Ovary (tissue), 9 donors: Measurements from ENCODE around the gene TTLL12. TPM values are rescaled to one million over a fixed set of nuclear protein-coding genes. Genes with fewer than 3 reads are reported as not detected.

ENCODE experiments used
- DNase-seq, 5 donors: peaks; one replicate each; pipeline ENCODE4 v3.0.0-alpha.2; 2019 to 2020
- H3K27ac ChIP-seq, 2 donors: fragments of 200-600 bp; one replicate each; pipeline versions ENCODE4 v1.5.1 to v1.8.0; 2019 to 2022
- H3K27me3 ChIP-seq: fragments of 200-600 bp; one replicate; pipeline ENCODE4 v1.8.0; 2022
- H3K36me3 ChIP-seq: fragments of 200-600 bp; sonication (generic); one replicate; pipeline ENCODE4 v1.5.1; 2019
- H3K4me1 ChIP-seq: one replicate; pipeline ENCODE4 v1.8.1; 2013; ENCODE audit warnings: mild to moderate bottlenecking, moderate library complexity; ENCODE audit not compliant: insufficient read depth
- H3K4me3 ChIP-seq: fragments of 200-600 bp; sonication (generic); one replicate; pipeline ENCODE4 v1.5.1; 2017
- H3K9me3 ChIP-seq, 2 donors: fragments of 200-600 bp in 1 of 2; sonication (generic) in 1 of 2; one replicate each; pipeline versions ENCODE4 v1.5.1 to v1.8.1; 2013 to 2019; ENCODE audit warnings: mild to moderate bottlenecking in 1 of 2, moderate library complexity in 1 of 2
- EP300 ChIP-seq: sonication (generic); formaldehyde crosslinking; IDR thresholded peaks from one replicate; pipeline ENCODE4 v1.6.1; 2017; ENCODE audit warnings: antibody characterized with exemption
- POLR2A ChIP-seq: fragments of 450-650 bp; IDR thresholded peaks from one replicate; pipeline ENCODE4 v1.6.1; 2017; ENCODE audit warnings: antibody characterized with exemption, mild to moderate bottlenecking, moderate library complexity
- WGBS, 3 donors: extraction: QIAGEN DNeasy Blood & Tissue Kit in 1 of 3; methylation state at CpG; one replicate each; pipeline versions ENCODE4 v1.1.5 to v1.1.7; 2013 to 2017; 5-methylcytosine and 5-hydroxymethylcytosine counted together
- intact Hi-C, 4 donors: fragments of 100-400 bp; cut with DNase I; formaldehyde crosslinking; loops; one replicate each; pipeline versions ENCODE4 v1.11.0 to v1.15.1; 2022 to 2023
- polyA plus RNA-seq, 2 donors: library from polyadenylated mRNA; stranded (reverse); fragments of 200-250 nt in 1 of 2; fragments of 350-450 nt in 1 of 2; fragmentation: Illumina TruSeq in 1 of 2; extraction: RNeasy Lipid Tissue Mini Kit (QIAGEN cat#74804) in 1 of 2; gene quantifications; one replicate each; pipeline ENCODE4 v1.2.3, GENCODE V29; 2013 to 2014
- total RNA-seq, 7 donors: library from RNA; depleted of rRNA in 2 of 7; stranded (reverse); fragments of >200 nt in 2 of 7; fragmentation: NEBNext Ultra II Directional in 3 of 7; extraction: Animal tissue kit (Norgen Biotek cat#: 25700) in 3 of 7; gene quantifications; one replicate each; pipeline versions ENCODE4 v1.1.0 to v1.2.4, GENCODE V29; 2016 to 2023
- TF ChIP-seq, protein P1 (sequence below), 3 donors: fragments of 450-650 bp in 2 of 3; fragments of 200-600 bp in 1 of 3; IDR thresholded peaks; one replicate each; pipeline versions ENCODE4 v1.5.1 to v1.8.0; 2016 to 2022; ENCODE audit warnings: antibody characterized with exemption in 3 of 3, mild to moderate bottlenecking in 1 of 3
- donor health status: DM: no; HTN: no; CAD: no; lungs with moderate emphysema.
- donor health status: DM: no; HTN: no; CAD: no.
- donor health status: Bipolar disorder and iron deficiency.
- donor health status: DM: yes; HTN: yes; CAD: no.
- donor health status: DM: no; HTN: no; CAD: no.
- donor health status: DM: yes; HTN: yes; CAD: no.

The TTLL12 gene
- total and polyA plus RNA-seq, 9 donors: 5.8 to 68.4 (median 41.1) TPM

GRCh38 chr22:43233529-43233928, 46.6 kb upstream of the TTLL12 start:
- peak overlapping the region in 1 of 2 donors; percentile 84 for H3K27ac ChIP-seq
- 75 to 81% (median 79%) methylated on average over 6 of the region's 6 CpGs for WGBS, 3 donors
- TF ChIP-seq EP300: no peak
- TF ChIP-seq POLR2A: no peak
- TF ChIP-seq, protein P1, sequence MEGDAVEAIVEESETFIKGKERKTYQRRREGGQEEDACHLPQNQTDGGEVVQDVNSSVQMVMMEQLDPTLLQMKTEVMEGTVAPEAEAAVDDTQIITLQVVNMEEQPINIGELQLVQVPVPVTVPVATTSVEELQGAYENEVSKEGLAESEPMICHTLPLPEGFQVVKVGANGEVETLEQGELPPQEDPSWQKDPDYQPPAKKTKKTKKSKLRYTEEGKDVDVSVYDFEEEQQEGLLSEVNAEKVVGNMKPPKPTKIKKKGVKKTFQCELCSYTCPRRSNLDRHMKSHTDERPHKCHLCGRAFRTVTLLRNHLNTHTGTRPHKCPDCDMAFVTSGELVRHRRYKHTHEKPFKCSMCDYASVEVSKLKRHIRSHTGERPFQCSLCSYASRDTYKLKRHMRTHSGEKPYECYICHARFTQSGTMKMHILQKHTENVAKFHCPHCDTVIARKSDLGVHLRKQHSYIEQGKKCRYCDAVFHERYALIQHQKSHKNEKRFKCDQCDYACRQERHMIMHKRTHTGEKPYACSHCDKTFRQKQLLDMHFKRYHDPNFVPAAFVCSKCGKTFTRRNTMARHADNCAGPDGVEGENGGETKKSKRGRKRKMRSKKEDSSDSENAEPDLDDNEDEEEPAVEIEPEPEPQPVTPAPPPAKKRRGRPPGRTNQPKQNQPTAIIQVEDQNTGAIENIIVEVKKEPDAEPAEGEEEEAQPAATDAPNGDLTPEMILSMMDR (IDR thresholded peaks at IDR 0.05): no peak
- no peak overlapping the region for H3K4me3 ChIP-seq
- H3K9me3 ChIP-seq: no peaks in the 10 kb centered on the region
- no peaks in the 10 kb centered on the region for H3K27me3 ChIP-seq
- peaks cover 28% of the 10 kb centered on the region for H3K4me1 ChIP-seq
- H3K36me3 ChIP-seq: no peaks in the 10 kb centered on the region
- no peak for DNase-seq
- intact Hi-C loops: loop anchor here in 2 of 4 donors (5.0 to 10.0 kb wide), 3 partner anchors 111 to 154 kb away; partner anchors contain the start of gene SCUBE1 (in 1 of the 2)

DNA sequence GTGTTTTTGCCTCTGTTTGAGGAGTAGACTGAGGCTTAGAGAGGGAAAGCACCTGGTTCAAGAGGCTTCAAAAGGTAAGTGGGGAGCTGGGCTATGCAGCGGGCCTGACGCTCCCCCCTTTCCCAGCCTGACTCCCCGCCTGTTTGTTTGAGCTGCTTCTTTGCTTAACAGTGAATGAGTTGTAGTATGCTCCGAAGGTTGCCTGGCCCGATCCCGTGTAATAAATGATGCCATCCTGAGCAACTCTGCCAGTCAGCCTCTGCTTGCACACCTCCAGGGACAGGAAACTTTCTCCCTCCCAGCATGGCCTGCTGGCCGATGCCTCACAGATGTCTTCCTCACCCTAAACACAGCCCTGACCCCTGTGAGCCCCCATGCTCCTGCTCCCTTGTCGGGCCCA, 45.5 kb upstream of the TTLL12 start:
- no peak for TF ChIP-seq EP300
- no peak for TF ChIP-seq POLR2A
- TF ChIP-seq, protein P1 (IDR thresholded peaks at IDR 0.05): no peak
- Histone ChIP-seq H3K4me3 (no peak overlapping the region), H3K36me3 (no peaks in the 10 kb centered on the region), H3K27ac (peak overlapping the region in 1 of 2 donors; percentile 24), H3K4me1 (peaks cover 18% of the 10 kb centered on the region), H3K27me3 (no peaks in the 10 kb centered on the region), H3K9me3 (no peaks in the 10 kb centered on the region)
- 87 to 93% (median 92%) methylated on average over 8 of the region's 8 CpGs for WGBS, 3 donors
- intact Hi-C loops: loop anchor here in 2 of 4 donors (5.0 to 10.0 kb wide), 3 partner anchors 112 to 155 kb away; partner anchors contain the start of gene SCUBE1 (in 1 of the 2)
- no peak for DNase-seq

- WGBS, 3 donors: 79 to 85% (median 79%) methylated on average over 15 of the region's 15 CpGs
- TF ChIP-seq POLR2A (no peak), EP300 (no peak)
- TF ChIP-seq, protein P1 (IDR thresholded peaks at IDR 0.05): no peak
- H3K36me3 ChIP-seq: no peaks in the 10 kb centered on the region
- no peak overlapping the region for H3K4me3 ChIP-seq
- H3K9me3 ChIP-seq: no peaks in the 10 kb centered on the region
- no peaks in the 10 kb centered on the region for H3K27me3 ChIP-seq
- H3K4me1 ChIP-seq: peaks cover 11% of the 10 kb centered on the region
- no peak overlapping the region for H3K27ac ChIP-seq
- intact Hi-C loops: loop anchor here in 3 of 4 donors (2.0 to 10.0 kb wide), 5 partner anchors 113 to 156 kb away; partner anchors contain the start of gene SCUBE1 (in 1 of the 3)
- DNase-seq: peak in 1 of 5 donors; percentile 50
Observed at GRCh38 chr22:43231724-43232034, 44.7 kb upstream of the TTLL12 start.

DNA sequence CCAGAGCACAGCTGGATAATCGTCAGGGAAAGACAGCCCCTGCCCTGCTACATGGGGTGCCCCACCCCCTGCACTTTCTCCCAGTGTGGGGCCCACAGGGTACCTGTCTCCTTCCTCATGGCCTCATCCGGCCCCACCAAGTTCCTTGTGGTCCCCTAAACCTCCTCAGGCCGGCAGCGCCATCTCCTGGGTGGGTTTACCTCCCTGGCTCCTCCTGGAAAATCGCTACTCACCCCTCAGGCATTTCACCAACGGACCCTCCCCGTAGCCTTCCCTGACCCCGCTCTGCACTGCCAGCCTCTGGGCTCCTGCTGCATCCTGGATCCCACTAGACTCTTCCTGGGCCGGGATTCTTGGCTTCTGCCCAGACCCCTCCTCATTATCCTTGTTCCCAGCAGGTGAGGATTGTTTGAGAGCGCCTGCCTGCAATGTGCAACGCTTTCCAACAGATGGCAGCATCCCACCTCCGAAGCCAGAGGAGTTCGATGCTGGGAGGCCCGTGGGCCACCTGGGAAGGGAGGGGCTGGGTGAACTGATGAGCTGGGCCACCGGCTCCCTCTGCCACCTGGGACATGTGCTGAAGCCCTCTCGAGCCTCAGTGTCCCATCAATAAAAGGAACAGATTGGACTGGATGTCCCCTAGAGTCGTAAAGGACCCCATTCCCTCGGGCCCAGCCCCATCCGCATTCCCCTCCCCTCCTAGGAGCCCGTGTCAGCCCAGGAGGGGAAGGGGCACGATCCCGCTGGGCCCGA, 44.2 kb upstream of the TTLL12 start:
- TF ChIP-seq POLR2A: no peak
- TF ChIP-seq, protein P1 (IDR thresholded peaks at IDR 0.05): peak; percentile 80 to 94 (median 90)
- DNase-seq: peak; percentile 65 to 83 (median 80)

More for the DNA sequence above, 44.2 kb upstream of the TTLL12 start:
- Histone ChIP-seq H3K4me3 (no peak overlapping the region), H3K36me3 (no peaks in the 10 kb centered on the region), H3K27me3 (no peaks in the 10 kb centered on the region), H3K9me3 (no peaks in the 10 kb centered on the region), H3K27ac (no peak overlapping the region), H3K4me1 (peaks cover 6% of the 10 kb centered on the region)
- intact Hi-C loops: loop anchor here in 3 of 4 donors (2.0 to 10.0 kb wide), 5 partner anchors 114 to 156 kb away; partner anchors contain the start of gene SCUBE1 (in 1 of the 3)
- WGBS, 3 donors: 23 to 37% (median 36%) methylated on average over 23 of the region's 23 CpGs
